Measurements from ENCODE around the gene TAF10.

- no peak for TF ChIP-seq CTCF (IDR thresholded peaks at IDR 0.05)
- TF ChIP-seq POLR2A (IDR thresholded peaks at IDR 0.05): no peak
- TF ChIP-seq EP300 (IDR thresholded peaks at IDR 0.05): no peak
- TF ChIP-seq POLR2AphosphoS5 (IDR thresholded peaks at IDR 0.05): no peak
Measured at GRCh38 chr11:6602096-6602940, 9.7 kb downstream of the TAF10 start.

Measured in stomach (tissue), 4 donors.